Astrocyte (in vitro differentiated cells and primary cell): ENCODE results near the gene TNFRSF25.

Source experiments
- EZH2 ChIP-seq: IDR thresholded peaks from 2 replicates; pipeline ENCODE4 v1.6.1; 2012; ENCODE audit warnings: mild to moderate bottlenecking, low read length, inconsistent platforms; ENCODE audit not compliant: insufficient read depth
- TF ChIP-seq, protein P1 (sequence below): IDR thresholded peaks from 2 replicates; pipeline ENCODE4 v1.5.1; 2011; ENCODE audit warnings: low read depth, mild to moderate bottlenecking, inconsistent platforms, low read length, moderate library complexity; ENCODE audit not compliant: insufficient read depth

DNA sequence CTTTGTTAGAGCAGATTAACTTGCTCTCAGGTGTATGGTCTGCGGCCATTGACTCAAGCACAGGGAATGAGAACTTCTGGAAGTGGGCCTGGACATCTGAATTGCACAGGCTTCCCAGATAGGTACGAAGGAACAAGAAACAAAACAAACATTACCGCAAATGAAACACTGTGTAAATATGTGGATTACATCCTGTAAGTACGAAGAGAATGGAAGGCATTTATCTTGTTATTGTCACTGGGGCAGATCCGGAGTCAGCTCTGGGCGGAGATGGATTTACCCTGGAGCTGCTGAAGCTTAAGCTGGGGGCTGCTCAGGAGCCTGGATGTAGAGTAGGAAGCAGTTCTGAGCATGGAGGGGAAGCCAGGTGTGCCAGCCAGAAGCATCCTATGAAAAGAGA, 53.1 kb downstream of the TNFRSF25 start:
- TF ChIP-seq, protein P1, sequence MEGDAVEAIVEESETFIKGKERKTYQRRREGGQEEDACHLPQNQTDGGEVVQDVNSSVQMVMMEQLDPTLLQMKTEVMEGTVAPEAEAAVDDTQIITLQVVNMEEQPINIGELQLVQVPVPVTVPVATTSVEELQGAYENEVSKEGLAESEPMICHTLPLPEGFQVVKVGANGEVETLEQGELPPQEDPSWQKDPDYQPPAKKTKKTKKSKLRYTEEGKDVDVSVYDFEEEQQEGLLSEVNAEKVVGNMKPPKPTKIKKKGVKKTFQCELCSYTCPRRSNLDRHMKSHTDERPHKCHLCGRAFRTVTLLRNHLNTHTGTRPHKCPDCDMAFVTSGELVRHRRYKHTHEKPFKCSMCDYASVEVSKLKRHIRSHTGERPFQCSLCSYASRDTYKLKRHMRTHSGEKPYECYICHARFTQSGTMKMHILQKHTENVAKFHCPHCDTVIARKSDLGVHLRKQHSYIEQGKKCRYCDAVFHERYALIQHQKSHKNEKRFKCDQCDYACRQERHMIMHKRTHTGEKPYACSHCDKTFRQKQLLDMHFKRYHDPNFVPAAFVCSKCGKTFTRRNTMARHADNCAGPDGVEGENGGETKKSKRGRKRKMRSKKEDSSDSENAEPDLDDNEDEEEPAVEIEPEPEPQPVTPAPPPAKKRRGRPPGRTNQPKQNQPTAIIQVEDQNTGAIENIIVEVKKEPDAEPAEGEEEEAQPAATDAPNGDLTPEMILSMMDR, result no peak
- TF ChIP-seq EZH2, result no peak
